Measurements from ENCODE around the gene A1BG. TPM values are rescaled to one million over a fixed set of nuclear protein-coding genes. Genes with fewer than 3 reads are reported as not detected.

Gene A1BG
- total RNA-seq, 1 experiment from 2014 or later: 47.4 TPM

GRCh38 chr19:58361900-58362271 lies 8.6 kb upstream of the A1BG start:
- peak overlapping the region; percentile 60 to 95 for H3K4me3 ChIP-seq (ENCODE audit: low read depth in 2 of 2, low read length in 2 of 2)
- intact Hi-C loops (cut with micrococcal nuclease; ENCODE audit: unreplicated experiment) (no loop called here), in situ Hi-C loops (cut with HindIII; ENCODE audit: low pct_unique_long_range_greater_than_20kb, low sequenced_read_pairs) (no loop called here)
- H3K9me3 ChIP-seq (ENCODE audit: control insufficient read depth, insufficient read depth, low read depth, low read length): no peaks in the 10 kb centered on the region
- DNase-seq (ENCODE audit: low read depth, low spot score) (peak; percentile 35), ATAC-seq (peak; percentile 45)
- TSS peak; percentile 94 for BruUV-seq (replicated peaks)
- peak overlapping the region; percentile 96 for H3K27ac ChIP-seq (ENCODE audit: low read length)
- TF ChIP-seq SIN3A (IDR thresholded peaks at IDR 0.05; ENCODE audit: borderline replicate concordance, insufficient read depth, low read depth, low read length): no peak
- TF ChIP-seq POLR2AphosphoS5 (IDR thresholded peaks at IDR 0.05; ENCODE audit: low read depth, low read length): no peak
- no peak; a peak in 1 of 4 replicates for TF ChIP-seq REST (IDR thresholded peaks at IDR 0.05; ENCODE audit: insufficient read depth in 1 of 2, low read depth in 2 of 2, low read length in 1 of 2)
- TF ChIP-seq CTCF (IDR thresholded peaks at IDR 0.05): no peak
- no peak for TF ChIP-seq TCF7L2 (IDR thresholded peaks at IDR 0.05; ENCODE audit: low read depth, low read length)
- ChIA-PET CTCF (no interaction called here), POLR2A (interaction anchor here (0.5 to 3.0 kb wide), 9 partner anchors 10 to 164 kb away, joined by 3 to 16 read pairs (median 3); partner anchors contain the start of gene ZBTB45)
- H3K27me3 ChIP-seq (ENCODE audit: control insufficient read depth, insufficient read depth, low read length): no peaks in the 10 kb centered on the region
- no peaks in the 10 kb centered on the region for H3K36me3 ChIP-seq (ENCODE audit: control insufficient read depth, insufficient read depth, low read length)
- H3K4me1 ChIP-seq (ENCODE audit: control insufficient read depth, insufficient read depth, low read length): peaks cover 6% of the 10 kb centered on the region; the same call in 1 of the 2 replicates

- Histone ChIP-seq H3K27me3 (ENCODE audit: control insufficient read depth, insufficient read depth, low read length) (no peaks in the 10 kb centered on the region), H3K4me3 (ENCODE audit: low read depth in 2 of 2, low read length in 2 of 2) (no peak overlapping the region), H3K9me3 (ENCODE audit: control insufficient read depth, insufficient read depth, low read depth, low read length) (no peaks in the 10 kb centered on the region), H3K36me3 (ENCODE audit: control insufficient read depth, insufficient read depth, low read length) (no peaks in the 10 kb centered on the region), H3K27ac (ENCODE audit: low read length) (no peak overlapping the region), H3K4me1 (ENCODE audit: control insufficient read depth, insufficient read depth, low read length) (peaks cover 6% of the 10 kb centered on the region; the same call in 1 of the 2 replicates)
- ATAC-seq: no peak
- no TSS peak for BruUV-seq (replicated peaks)
- TF ChIP-seq TCF7L2 (IDR thresholded peaks at IDR 0.05; ENCODE audit: low read depth, low read length) (no peak), CTCF (IDR thresholded peaks at IDR 0.05) (no peak), REST (IDR thresholded peaks at IDR 0.05; ENCODE audit: insufficient read depth in 1 of 2, low read depth in 2 of 2, low read length in 1 of 2) (no peak), POLR2AphosphoS5 (IDR thresholded peaks at IDR 0.05; ENCODE audit: low read depth, low read length) (no peak), SIN3A (IDR thresholded peaks at IDR 0.05; ENCODE audit: borderline replicate concordance, insufficient read depth, low read depth, low read length) (no peak)
- DNase-seq (ENCODE audit: low read depth, low spot score): no peak
- in situ Hi-C loops (cut with HindIII; ENCODE audit: low pct_unique_long_range_greater_than_20kb, low sequenced_read_pairs): no loop called here
- intact Hi-C loops (cut with micrococcal nuclease; ENCODE audit: unreplicated experiment): no loop called here
- ChIA-PET CTCF (no interaction called here), POLR2A (no interaction called here)
These were observed 4.3 kb upstream of the A1BG start for GRCh38 chr19:58357481-58358145.

Measured in Panc1 (cell line).